ENCODE results near the gene C16orf96.

- TF ChIP-seq CTCF (tag by site-specific recombination; IDR thresholded peaks at IDR 0.05) (no peak), ZNF2 (tag by site-specific recombination; IDR thresholded peaks at IDR 0.05) (no peak), ZBTB10 (tag by site-specific recombination; IDR thresholded peaks at IDR 0.05) (no peak), ZNF24 (tag by site-specific recombination; IDR thresholded peaks at IDR 0.05) (no peak), ZNF623 (tag by site-specific recombination; IDR thresholded peaks at IDR 0.05) (no peak), HIC1 (tag by site-specific recombination; IDR thresholded peaks at IDR 0.05) (no peak), HOXA7 (CRISPR knock-in tag; IDR thresholded peaks at IDR 0.05; ENCODE audit: borderline replicate concordance) (no peak), ZNF585B (tag by site-specific recombination; IDR thresholded peaks at IDR 0.05) (no peak), BCL11A (tag by site-specific recombination; IDR thresholded peaks at IDR 0.05; ENCODE audit: low read depth) (no peak), ZSCAN18 (tag by site-specific recombination; IDR thresholded peaks at IDR 0.05) (no peak)
Measured at GRCh38 chr16:4513881-4514280, 42.3 kb upstream of the C16orf96 start.

Data from HEK293 (cell line).